ENCODE measurements around the gene LYSET.

GRCh38 chr14:93146119-93146518, 39.0 kb upstream of the LYSET start:
- TF ChIP-seq CTCF (IDR thresholded peaks at IDR 0.05) = no peak
- no peak for TF ChIP-seq POLR2A (IDR thresholded peaks at IDR 0.05)
